K562 (cell line): ENCODE results near the gene LY6G6F. TPM values are rescaled to one million over a fixed set of nuclear protein-coding genes. Genes with fewer than 3 reads are reported as not detected.

Experiments
- CAMTA2 ChIP-seq: fragments of 250-450 bp; sonication (Bioruptor Pico); conservative IDR thresholded peaks from 2 replicates; pipeline ENCODE4 v1.5.1; 2022
- DMBX1 ChIP-seq: fragments of 250-450 bp; sonication (Bioruptor Pico); IDR thresholded peaks from 2 replicates; pipeline ENCODE4 v1.8.0; 2022; ENCODE audit warnings: inconsistent platforms, mild to moderate bottlenecking, moderate library complexity, borderline replicate concordance
- ERF ChIP-seq: fragments of 450-650 bp; formaldehyde crosslinking; IDR thresholded peaks from 2 replicates; pipeline ENCODE4 v1.4.0; 2020; ENCODE audit warnings: mild to moderate bottlenecking, mixed read lengths
- FOXA1 ChIP-seq: fragments of 450-650 bp; IDR thresholded peaks from 2 replicates; pipeline ENCODE4 v1.6.1; 2016; ENCODE audit warnings: mild to moderate bottlenecking, borderline replicate concordance
- FOXJ2 ChIP-seq: fragments of 200-800 bp; sonication (Bioruptor generic); IDR thresholded peaks from 2 replicates; pipeline ENCODE4 v1.6.1; 2016; ENCODE audit warnings: missing genetic modification characterization, missing compliant biosample characterization
- HBP1 ChIP-seq: fragments of 450-650 bp; formaldehyde crosslinking; IDR thresholded peaks from 2 replicates; pipeline ENCODE4 v1.4.0; 2022; ENCODE audit warnings: missing genetic modification characterization
- HOXB6 ChIP-seq: fragments of 250-450 bp; sonication (Bioruptor Pico); IDR thresholded peaks from 2 replicates; pipeline ENCODE4 v1.5.1; 2022; ENCODE audit warnings: mild to moderate bottlenecking, borderline replicate concordance
- JUND ChIP-seq, 2 experiments: IDR thresholded peaks; 2 replicates in 1 of 2; 3 replicates in 1 of 2; pipeline ENCODE4 v1.6.1; 2011; ENCODE audit warnings: borderline replicate concordance in 2 of 2, low read depth in 2 of 2, low read length in 2 of 2, improper control_type of control experiment in 1 of 2, missing biosample characterization in 1 of 2, missing genetic modification characterization in 1 of 2, missing genetic modification reagents in 1 of 2
- MAFF ChIP-seq: IDR thresholded peaks from 2 replicates; pipeline ENCODE4 v1.6.1; 2012; ENCODE audit warnings: low read length, improper control_type of control experiment
- MLLT1 ChIP-seq, 2 experiments: fragments of 450-650 bp; IDR thresholded peaks; 2 replicates each; pipeline ENCODE4 v1.6.1; 2016
- NCOA6 ChIP-seq: fragments of 450-650 bp; IDR thresholded peaks from 2 replicates; pipeline ENCODE4 v1.6.1; 2017; ENCODE audit warnings: mild to moderate bottlenecking
- NFXL1 ChIP-seq: fragments of 450-650 bp; formaldehyde crosslinking; IDR thresholded peaks from 2 replicates; pipeline ENCODE4 v1.4.0; 2021; ENCODE audit warnings: mild to moderate bottlenecking
- NR3C1 ChIP-seq: sonication (generic); formaldehyde crosslinking; IDR thresholded peaks from 2 replicates; pipeline ENCODE4 v1.8.1; 2022; ENCODE audit warnings: missing genetic modification reagents
- PBX2 ChIP-seq, 2 experiments: IDR thresholded peaks in 1 of 2; conservative IDR thresholded peaks in 1 of 2; 2 replicates each; pipeline ENCODE4 v1.6.1; 2016; ENCODE audit warnings: low read depth in 2 of 2, mild to moderate bottlenecking in 1 of 2, missing compliant biosample characterization in 1 of 2, missing genetic modification characterization in 1 of 2, moderate library complexity in 1 of 2
- PHF8 ChIP-seq: fragments of 200-600 bp; sonication (generic); IDR thresholded peaks from 2 replicates; pipeline ENCODE4 v1.6.1; 2012; ENCODE audit warnings: mixed run types, mild to moderate bottlenecking, inconsistent platforms, low read length, moderate library complexity, borderline replicate concordance
- RFX7 ChIP-seq: fragments of 250-450 bp; sonication (Bioruptor Pico); IDR thresholded peaks from 2 replicates; pipeline ENCODE4 v1.5.1; 2021; ENCODE audit warnings: mild to moderate bottlenecking
- TAF1 ChIP-seq: IDR thresholded peaks from 2 replicates; pipeline ENCODE4 v1.6.1; 2011; ENCODE audit warnings: mild to moderate bottlenecking, low read length, moderate library complexity; ENCODE audit not compliant: insufficient read depth, control insufficient read depth, severe bottlenecking; ENCODE audit errors: extremely low read depth
- TRIM28 ChIP-seq: fragments of 450-650 bp; IDR thresholded peaks from 2 replicates; pipeline ENCODE4 v1.6.1; 2017
- ZNF165 ChIP-seq: fragments of 250-450 bp; sonication (Bioruptor Pico); IDR thresholded peaks from 2 replicates; pipeline ENCODE4 v1.4.0; 2020; ENCODE audit warnings: borderline replicate concordance
- ZNF3 ChIP-seq: fragments of 250-450 bp; sonication (Bioruptor Pico); IDR thresholded peaks from 2 replicates; pipeline ENCODE4 v1.5.0; 2021; ENCODE audit warnings: mild to moderate bottlenecking, moderate library complexity
- ZNF589 ChIP-seq: fragments of 200-800 bp; sonication (Bioruptor generic); IDR thresholded peaks from 2 replicates; pipeline ENCODE4 v1.6.1; 2016; ENCODE audit warnings: low read depth, missing genetic modification characterization, missing compliant biosample characterization
- polyA plus RNA-seq, 8 experiments: library from polyadenylated mRNA; depleted of rRNA in 4 of 8; stranded (reverse) in 5 of 8; unstranded in 3 of 8; fragments of >200 nt; fragmentation: Nextera tagmentation in 2 of 8; fragmentation: Illumina TruSeq in 1 of 8; extraction: Ambion mirVana in 2 of 8; extraction: Trizol in 1 of 8; gene quantifications; 2 replicates each; pipeline versions ENCODE4 v1.2.1 to v1.2.3, GENCODE V29; 2011 to 2014; ENCODE audit warnings: inconsistent platforms in 1 of 8, missing spikeins in 1 of 8
- total RNA-seq, 7 experiments: library from RNA; depleted of rRNA in 6 of 7; stranded (reverse); fragments of >200 nt in 6 of 7; fragmentation: Illumina TruSeq in 2 of 7; extraction: Trizol in 2 of 7; gene quantifications; 2 replicates each; pipeline versions ENCODE4 v1.2.1 to v1.2.3, GENCODE V29; 2011 to 2021; ENCODE audit warnings: low replicate concordance in 1 of 7

The LY6G6F gene
- total and polyA plus RNA-seq, 9 of the 15 experiments (the other 6 are each of a cell fraction or from before 2014, with no cell fraction given): 0.14 to 0.50 (median 0.28) TPM; not detected in 2

GRCh38 chr6:31727034-31727716, 20.5 kb downstream of the LY6G6F start (continued):
- TF ChIP-seq TAF1 (no peak), ZNF3 (CRISPR knock-in tag) (no peak), NFXL1 (CRISPR knock-in tag) (no peak), PHF8 (peak; percentile 24; the same call in 1 of the 2 replicates), NR3C1 (no peak), ZNF165 (CRISPR knock-in tag) (no peak), FOXA1 (no peak), NCOA6 (no peak), HBP1 (CRISPR knock-in tag) (peak; percentile 70; the same call in 1 of the 2 replicates), TRIM28 (no peak), RFX7 (CRISPR knock-in tag) (no peak), PBX2 (CRISPR knock-in tag; IDR thresholded peaks at IDR 0.05; ENCODE audit: low read depth) (no peak; the same call in 1 of the 2 replicates), PBX2 (tag; conservative IDR thresholded peaks at IDR 0.05; ENCODE audit: low read depth) (peak; percentile 81; the same call in 1 of the 2 replicates), FOXJ2 (tag) (no peak), JUND (IDR thresholded peaks at IDR 0.05; ENCODE audit: borderline replicate concordance, low read depth, low read length) (peak; percentile 22; the same call in 1 of the 2 replicates), JUND (tag; IDR thresholded peaks at IDR 0.05; ENCODE audit: borderline replicate concordance, low read depth, low read length) (peak; percentile 72; the same call in 2 of the 3 replicates), ZNF589 (no peak), CAMTA2 (no peak), MAFF (peak; percentile 35; the same call in 1 of the 2 replicates), ERF (0 out of 2 replicates have a peak, but pooled peaks have one; percentile 55), HOXB6 (no peak), DMBX1 (0 out of 2 replicates have a peak, but pooled peaks have one; percentile 54), MLLT1 (IDR thresholded peaks at IDR 0.05) (peak in 1 of 2 experiments; percentile 61; a peak in 1 of 4 replicates)
